NK-92 (cell line): ENCODE results near the gene SPINT4.
"Not testable (repeated sequence)": the region's sequence is repeated elsewhere in the genome, so short reads cannot be mapped to it uniquely, and the experiment has no call there.

Source experiments
- DNase-seq: peaks from one replicate; lab custom pipeline; 2025; ENCODE audit not compliant: unreplicated experiment; lab: John Stamatoyannopoulos, UW

Gene SPINT4

GRCh38 chr20:45764618-45765282 lies 42.6 kb downstream of the SPINT4 start:
- not testable (repeated sequence) for DNase-seq

- no peak for DNase-seq
Observed at GRCh38 chr20:45765307-45765875, 43.2 kb downstream of the SPINT4 start.

- no peak for DNase-seq
Observed at GRCh38 chr20:45765980-45766379, 43.8 kb downstream of the SPINT4 start.

GRCh38 chr20:45768479-45768878 lies 46.3 kb downstream of the SPINT4 start:
- DNase-seq, result no peak

GRCh38 chr20:45771182-45771759 lies 49.1 kb downstream of the SPINT4 start:
- no peak for DNase-seq

GRCh38 chr20:45772693-45773092 lies 50.5 kb downstream of the SPINT4 start:
- no peak for DNase-seq

- DNase-seq, result no peak
Observed at GRCh38 chr20:45774945-45775344, 52.8 kb downstream of the SPINT4 start.

GRCh38 chr20:45775411-45775810 lies 53.3 kb downstream of the SPINT4 start:
- no peak for DNase-seq
